Measurements from ENCODE around the gene CCNT1.
"Not testable (repeated sequence)": the region's sequence is repeated elsewhere in the genome, so short reads cannot be mapped to it uniquely, and the experiment has no call there.

Gene CCNT1

GRCh38 chr12:48716493-48717251 lies at the start of gene CCNT1:
Gene CCNT1, minus strand, starts transcription at chr12:48716707. Its CDS starts 32 bp downstream, at chr12:48716675.
- DNase-seq, result peak; percentile 98 to 99

- DNase-seq, result no peak
Observed at GRCh38 chr12:48765753-48766162, 49.3 kb upstream of the CCNT1 start.

GRCh38 chr12:48764521-48764920 lies 48.0 kb upstream of the CCNT1 start:
- DNase-seq, result no peak

GRCh38 chr12:48758737-48759136 lies 42.2 kb upstream of the CCNT1 start:
- DNase-seq, result no peak

GRCh38 chr12:48758186-48758585 lies 41.7 kb upstream of the CCNT1 start:
- no peak for DNase-seq

- no peak for DNase-seq
Observed at GRCh38 chr12:48750769-48751356, 34.4 kb upstream of the CCNT1 start.

GRCh38 chr12:48750215-48750614 lies 33.7 kb upstream of the CCNT1 start:
- no peak for DNase-seq

- DNase-seq, result no peak
Observed at GRCh38 chr12:48744251-48745008, 27.9 kb upstream of the CCNT1 start.

- no peak for DNase-seq
Observed at GRCh38 chr12:48739618-48740269, 23.2 kb upstream of the CCNT1 start.

- DNase-seq, result no peak
Observed at GRCh38 chr12:48736456-48736855, 19.9 kb upstream of the CCNT1 start.

GRCh38 chr12:48728807-48729206 lies 12.3 kb upstream of the CCNT1 start:
- DNase-seq, result no peak

- DNase-seq, result not testable (repeated sequence)
Observed at GRCh38 chr12:48720737-48721136, 4.2 kb upstream of the CCNT1 start.

- DNase-seq, result not testable (repeated sequence)
Observed at GRCh38 chr12:48720171-48720570, 3.7 kb upstream of the CCNT1 start.

GRCh38 chr12:48719002-48719401 lies 2.5 kb upstream of the CCNT1 start:
- not testable (repeated sequence) for DNase-seq

GRCh38 chr12:48717252-48717695 lies 767 bp upstream of the CCNT1 start:
- DNase-seq, result no peak

GRCh38 chr12:48716168-48716492 lies 377 bp downstream of the CCNT1 start:
- no peak for DNase-seq

- DNase-seq, result no peak
Observed at GRCh38 chr12:48712209-48712608, 4.3 kb downstream of the CCNT1 start.

GRCh38 chr12:48698822-48699221 lies 17.7 kb downstream of the CCNT1 start:
- DNase-seq, result not testable (repeated sequence)

GRCh38 chr12:48696626-48697025 lies 19.9 kb downstream of the CCNT1 start:
- no peak for DNase-seq

- no peak for DNase-seq
Observed at GRCh38 chr12:48695859-48696258, 20.6 kb downstream of the CCNT1 start.

GRCh38 chr12:48694038-48694437 lies 22.5 kb downstream of the CCNT1 start:
- DNase-seq, result no peak

GRCh38 chr12:48693572-48693971 lies 22.9 kb downstream of the CCNT1 start:
- DNase-seq, result no peak

- no peak for DNase-seq
Observed at GRCh38 chr12:48691826-48692487, 24.6 kb downstream of the CCNT1 start.

Data from activated CD4-positive, alpha-beta T cell treated with anti-CD3 and anti-CD28 coated beads, Interleukin-2, amount 50 U/mL, for 4 hours (primary cell).